ENCODE measurements around the gene GATC.
"Not testable (repeated sequence)": the region's sequence is repeated elsewhere in the genome, so short reads cannot be mapped to it uniquely, and the experiment has no call there.

Gene GATC

DNA sequence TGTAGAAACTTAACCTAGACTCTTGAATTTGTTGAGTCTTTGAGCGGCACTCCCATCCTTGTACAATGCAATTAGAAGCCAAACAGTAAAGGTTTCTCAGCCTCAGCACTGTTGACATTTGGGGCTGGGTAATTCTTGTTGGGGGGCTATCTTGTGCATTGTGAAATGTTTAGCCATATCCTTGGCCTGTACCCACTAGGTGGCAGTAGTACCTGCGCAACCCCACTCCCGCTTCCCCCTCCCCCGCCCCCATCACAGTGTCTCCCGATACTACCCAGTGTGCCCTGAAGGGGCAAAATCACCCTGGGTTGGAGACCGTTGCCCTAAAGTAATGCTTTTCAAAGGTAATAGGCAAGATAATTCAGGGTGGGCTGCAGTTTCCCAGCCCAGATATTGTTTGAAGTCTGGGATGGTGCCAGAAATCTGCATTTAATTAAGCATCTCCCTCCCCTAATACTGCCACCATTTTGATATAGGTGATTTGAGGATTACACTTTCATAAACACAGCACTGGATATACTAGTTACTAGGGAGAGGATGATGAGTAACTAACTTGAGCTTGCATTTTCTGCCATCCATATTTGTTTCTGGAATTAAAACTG, 6.5 kb upstream of the GATC start:
- in situ Hi-C loops (cut with HindIII; ENCODE audit: low pct_ligation_motif_present, low sequenced_read_pairs): no loop called here
- TF ChIP-seq, protein P1, sequence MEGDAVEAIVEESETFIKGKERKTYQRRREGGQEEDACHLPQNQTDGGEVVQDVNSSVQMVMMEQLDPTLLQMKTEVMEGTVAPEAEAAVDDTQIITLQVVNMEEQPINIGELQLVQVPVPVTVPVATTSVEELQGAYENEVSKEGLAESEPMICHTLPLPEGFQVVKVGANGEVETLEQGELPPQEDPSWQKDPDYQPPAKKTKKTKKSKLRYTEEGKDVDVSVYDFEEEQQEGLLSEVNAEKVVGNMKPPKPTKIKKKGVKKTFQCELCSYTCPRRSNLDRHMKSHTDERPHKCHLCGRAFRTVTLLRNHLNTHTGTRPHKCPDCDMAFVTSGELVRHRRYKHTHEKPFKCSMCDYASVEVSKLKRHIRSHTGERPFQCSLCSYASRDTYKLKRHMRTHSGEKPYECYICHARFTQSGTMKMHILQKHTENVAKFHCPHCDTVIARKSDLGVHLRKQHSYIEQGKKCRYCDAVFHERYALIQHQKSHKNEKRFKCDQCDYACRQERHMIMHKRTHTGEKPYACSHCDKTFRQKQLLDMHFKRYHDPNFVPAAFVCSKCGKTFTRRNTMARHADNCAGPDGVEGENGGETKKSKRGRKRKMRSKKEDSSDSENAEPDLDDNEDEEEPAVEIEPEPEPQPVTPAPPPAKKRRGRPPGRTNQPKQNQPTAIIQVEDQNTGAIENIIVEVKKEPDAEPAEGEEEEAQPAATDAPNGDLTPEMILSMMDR (IDR thresholded peaks at IDR 0.05; ENCODE audit: low read depth, low read length, missing control alignments): peak; percentile 71
- H3K36me3 ChIP-seq (replicated peaks): peaks cover 19% of the 10 kb centered on the region

DNA sequence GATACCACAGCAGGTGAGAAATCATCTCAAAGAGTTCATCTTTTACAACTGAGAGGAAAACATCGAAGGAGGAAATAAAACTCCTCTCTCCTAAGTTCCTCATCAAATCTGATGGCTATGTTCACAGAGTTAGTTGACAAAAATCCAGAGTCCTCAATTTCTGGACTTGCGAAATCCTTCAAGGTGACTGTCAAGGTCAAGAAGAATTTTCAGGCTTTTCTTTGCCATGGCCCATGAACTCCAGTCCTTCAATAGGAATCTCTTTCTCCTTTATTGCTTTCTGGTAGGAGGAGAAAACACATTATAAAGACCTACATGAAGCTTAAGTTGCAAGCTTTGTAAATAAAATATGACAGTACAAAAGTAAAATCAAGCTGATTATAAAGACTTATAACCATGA, 1.6 kb upstream of the GATC start:
- DNase-seq: no peak
- in situ Hi-C loops (cut with HindIII; ENCODE audit: low pct_ligation_motif_present, low sequenced_read_pairs): no loop called here
- H3K27ac ChIP-seq: no peak overlapping the region
- TF ChIP-seq, protein P1 (IDR thresholded peaks at IDR 0.05; ENCODE audit: low read depth, low read length, missing control alignments): no peak
- no peak overlapping the region for H3K4me3 ChIP-seq (ENCODE audit: low read depth, low read length)
- peaks cover 17% of the 10 kb centered on the region for H3K36me3 ChIP-seq (replicated peaks)
- H3K27me3 ChIP-seq (replicated peaks): no peaks in the 10 kb centered on the region

More for the DNA sequence above, 6.5 kb upstream of the GATC start:
- Histone ChIP-seq H3K27me3 (replicated peaks) (no peaks in the 10 kb centered on the region), H3K4me3 (ENCODE audit: low read depth, low read length) (no peak overlapping the region), H3K27ac (no peak overlapping the region)
- peak; percentile 53 for DNase-seq

DNA sequence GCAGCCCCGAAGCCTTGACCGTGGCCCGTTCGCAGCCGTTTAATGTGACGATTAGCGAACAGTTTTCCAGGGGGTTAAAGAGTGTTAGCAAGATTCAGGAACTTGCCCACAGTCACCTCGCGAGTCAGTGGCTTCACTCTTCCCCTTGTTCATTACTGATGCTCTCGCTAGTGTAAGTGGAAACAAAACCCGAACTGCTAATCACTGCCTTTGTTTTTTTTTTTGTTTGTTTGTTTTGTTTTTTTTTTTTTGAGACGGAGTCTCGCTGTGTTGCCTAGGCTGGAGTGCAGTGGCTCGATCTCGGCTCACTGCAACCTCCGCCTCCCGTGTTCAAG, 567 bp downstream of the GATC start:
- in situ Hi-C loops (cut with HindIII; ENCODE audit: low pct_ligation_motif_present, low sequenced_read_pairs); DNase-seq; H3K27me3 ChIP-seq (replicated peaks): not testable (repeated sequence)
- Histone ChIP-seq H3K27ac (peak overlapping the region; percentile 72), H3K4me3 (ENCODE audit: low read depth, low read length) (peak overlapping the region; percentile 99), H3K36me3 (replicated peaks) (peaks cover 16% of the 10 kb centered on the region)

DNA sequence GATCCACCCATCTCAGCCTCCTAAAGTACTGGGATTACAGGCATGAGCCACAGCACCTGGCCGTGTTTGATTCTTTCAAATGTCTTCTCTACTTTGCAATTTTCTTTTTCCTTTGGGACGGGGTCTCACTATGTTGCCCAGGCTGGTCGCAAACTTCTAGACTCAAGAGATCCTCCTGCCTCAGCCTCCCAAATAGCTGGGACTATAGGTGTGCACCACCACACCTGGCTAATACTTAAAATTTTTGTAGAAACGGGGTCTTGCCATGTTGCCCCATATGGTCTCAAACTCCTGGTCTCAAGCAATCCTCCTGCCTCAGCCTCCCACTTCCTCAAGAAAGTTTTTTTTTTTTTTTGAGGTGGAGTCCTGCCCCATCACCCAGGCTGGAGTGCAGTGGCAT, 1.7 kb downstream of the GATC start:
- TF ChIP-seq, protein P1 (IDR thresholded peaks at IDR 0.05; ENCODE audit: low read depth, low read length, missing control alignments): no peak
- no peak for DNase-seq
- in situ Hi-C loops (cut with HindIII; ENCODE audit: low pct_ligation_motif_present, low sequenced_read_pairs): no loop called here
- Histone ChIP-seq H3K27me3 (replicated peaks) (no peaks in the 10 kb centered on the region), H3K27ac (no peak overlapping the region), H3K4me3 (ENCODE audit: low read depth, low read length) (no peak overlapping the region), H3K36me3 (replicated peaks) (peaks cover 18% of the 10 kb centered on the region)

GRCh38 chr12:120452524-120452923, 6.3 kb downstream of the GATC start:
- DNase-seq; H3K27ac ChIP-seq; in situ Hi-C loops (cut with HindIII; ENCODE audit: low pct_ligation_motif_present, low sequenced_read_pairs); H3K4me3 ChIP-seq (ENCODE audit: low read depth, low read length); H3K27me3 ChIP-seq (replicated peaks): not testable (repeated sequence)
- peaks cover 38% of the 10 kb centered on the region for H3K36me3 ChIP-seq (replicated peaks)

GRCh38 chr12:120453060-120453750, 7.0 kb downstream of the GATC start:
- Histone ChIP-seq H3K36me3 (replicated peaks) (peaks cover 38% of the 10 kb centered on the region), H3K27ac (no peak overlapping the region), H3K27me3 (replicated peaks) (no peaks in the 10 kb centered on the region), H3K4me3 (ENCODE audit: low read depth, low read length) (no peak overlapping the region)
- in situ Hi-C loops (cut with HindIII; ENCODE audit: low pct_ligation_motif_present, low sequenced_read_pairs): no loop called here
- TF ChIP-seq, protein P1 (IDR thresholded peaks at IDR 0.05; ENCODE audit: low read depth, low read length, missing control alignments): no peak
- no peak for DNase-seq

DNA sequence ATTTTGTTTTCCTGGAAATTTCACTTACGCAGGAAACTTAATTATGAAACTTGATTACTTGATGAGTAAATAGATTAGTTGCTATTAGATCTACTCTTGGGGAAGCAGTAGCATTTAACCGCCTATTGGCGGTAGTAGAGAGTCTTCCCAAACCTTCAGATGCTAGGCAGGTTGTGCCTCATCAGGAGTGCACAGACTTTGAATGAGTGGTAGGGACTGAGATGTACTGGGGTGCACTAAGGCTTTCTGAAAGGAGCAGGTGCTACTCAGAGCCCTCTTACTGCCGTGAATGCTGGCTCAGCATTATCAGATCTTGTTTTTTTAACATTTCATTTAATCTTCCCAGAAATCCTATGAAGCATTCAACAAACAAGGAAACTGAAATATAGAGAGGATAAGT, 7.7 kb downstream of the GATC start:
- in situ Hi-C loops (cut with HindIII; ENCODE audit: low pct_ligation_motif_present, low sequenced_read_pairs): no loop called here
- Histone ChIP-seq H3K4me3 (ENCODE audit: low read depth, low read length) (no peak overlapping the region), H3K27me3 (replicated peaks) (no peaks in the 10 kb centered on the region), H3K36me3 (replicated peaks) (peaks cover 45% of the 10 kb centered on the region), H3K27ac (no peak overlapping the region)
- DNase-seq: no peak
- TF ChIP-seq, protein P1 (IDR thresholded peaks at IDR 0.05; ENCODE audit: low read depth, low read length, missing control alignments): peak; percentile 78

All from brain microvascular endothelial cell (primary cell).